ENCODE measurements around the gene CIAO3. TPM values are rescaled to one million over a fixed set of nuclear protein-coding genes. Genes with fewer than 3 reads are reported as not detected.
A peak's percentile ranks its signal among the peaks of the same experiment; 100 is the strongest.

The CIAO3 gene
- polyA plus RNA-seq, 3 donors = 8.6 to 41.1 (median 11.8) TPM

DNA sequence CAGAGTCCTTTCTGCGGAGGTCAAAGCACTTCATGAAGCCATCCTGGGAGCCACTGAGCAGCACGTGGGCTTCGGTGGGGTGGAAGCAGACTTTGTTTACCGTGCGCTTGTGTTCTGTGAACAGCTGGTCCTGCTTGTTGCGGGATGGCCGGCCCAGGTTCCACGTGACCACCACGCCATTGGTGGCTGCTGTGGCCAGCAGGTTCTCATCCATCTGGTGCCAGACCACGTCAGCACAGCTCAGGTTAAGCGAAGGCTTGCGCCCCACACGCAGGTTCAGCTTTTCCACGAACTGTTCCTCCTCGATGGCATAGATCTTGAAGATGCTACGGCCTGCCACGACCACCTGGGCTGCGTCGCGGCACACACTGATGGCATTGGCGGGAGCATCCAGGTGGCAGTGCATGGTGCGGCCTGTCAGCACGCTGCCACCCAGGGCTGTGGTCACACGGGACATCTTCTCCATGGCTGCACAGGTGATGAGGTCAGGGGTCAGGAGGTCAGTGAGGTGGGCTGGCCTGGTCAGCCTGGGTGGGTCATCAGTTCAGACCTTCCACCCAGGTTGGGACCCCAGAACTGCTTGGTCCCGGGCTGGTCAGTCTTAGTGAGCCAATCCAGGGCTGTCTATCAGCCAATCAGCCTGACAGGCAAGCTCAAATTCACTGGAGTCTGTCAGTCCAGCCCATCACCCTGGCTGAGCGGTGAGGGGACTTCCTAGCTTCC is 51.5 kb downstream of the CIAO3 start:
- Histone ChIP-seq H3K4me3 (replicated peaks in 1 of 3; ENCODE audit: low read depth in 2 of 3, low read length in 3 of 3) (peak overlapping the region; percentile 77 to 92 (median 87)), H3K9ac (ENCODE audit: insufficient read depth, low read length, poor library complexity, severe bottlenecking) (peak overlapping the region; percentile 75), H3K27ac (ENCODE audit: low read depth in 1 of 2, low read length in 2 of 2) (peak overlapping the region; percentile 70 to 80), H3K79me2 (ENCODE audit: insufficient read depth, low read length) (no peaks in the 10 kb centered on the region), H4K20me1 (ENCODE audit: insufficient read depth, low read length) (peaks cover 4% of the 10 kb centered on the region), H3K36me3 (replicated peaks in 1 of 2; ENCODE audit: control insufficient read depth in 1 of 2, insufficient read depth in 2 of 2, low read length in 2 of 2) (peaks cover 0 to 11% of the 10 kb centered on the region in 2 donors), H2AFZ (ENCODE audit: insufficient read depth, low read depth, low read length, poor library complexity, severe bottlenecking) (peak overlapping the region; percentile 86), H3K4me1 (ENCODE audit: control insufficient read depth in 1 of 2, insufficient read depth in 2 of 2, low read length in 2 of 2) (peaks cover 26 to 43% of the 10 kb centered on the region in 2 donors), H3K4me2 (replicated peaks; ENCODE audit: extremely low read depth, low read length, poor library complexity, severe bottlenecking) (peak overlapping the region; percentile 95), H3K27me3 (ENCODE audit: control insufficient read depth in 2 of 2, insufficient read depth in 2 of 2, low read length in 2 of 2) (peaks cover 15 to 29% of the 10 kb centered on the region in 2 donors), H3K9me3 (replicated peaks in 1 of 2; ENCODE audit: control insufficient read depth in 1 of 2, insufficient read depth in 1 of 2, low read length in 2 of 2) (peaks cover 0 to 4% of the 10 kb centered on the region in 2 donors)
- Mint-ChIP-seq H3K4me1 (peaks cover 16% of the 10 kb centered on the region), H3K36me3 (peaks cover 17 to 22% of the 10 kb centered on the region in 2 donors), H3K27ac (peak overlapping the region in 6 of 7 donors; percentile 74 to 93 (median 85)), H3K9me3 (peaks cover under 1 to 10% (median 6%) of the 10 kb centered on the region in 7 donors), H3K27me3 (ENCODE audit: low read depth in 3 of 3) (peaks cover 31 to 36% (median 32%) of the 10 kb centered on the region in 3 donors), H3K4me3 (peak overlapping the region; percentile 87 to 94)
- no peak for TF ChIP-seq CTCF (IDR thresholded peaks at IDR 0.05)
- peak in 1 of 3 donors; percentile 32 for DNase-seq
- intact Hi-C loops (cut with micrococcal nuclease) = no loop called here
- WGBS (ENCODE audit: insufficient coverage) = 89% methylated on average over 24 of the region's 26 CpGs

- intact Hi-C loops (cut with micrococcal nuclease) = no loop called here
- Mint-ChIP-seq H3K36me3 (peaks cover 20 to 28% of the 10 kb centered on the region in 2 donors), H3K4me1 (peaks cover 25% of the 10 kb centered on the region), H3K27ac (no peak overlapping the region), H3K27me3 (ENCODE audit: low read depth in 3 of 3) (peaks cover 15 to 18% (median 16%) of the 10 kb centered on the region in 3 donors), H3K9me3 (peaks cover 0 to 10% (median 2%) of the 10 kb centered on the region in 7 donors), H3K4me3 (no peak overlapping the region)
- WGBS (ENCODE audit: insufficient coverage) = 92% methylated on average over 19 of the region's 19 CpGs
- Histone ChIP-seq H3K4me1 (ENCODE audit: control insufficient read depth in 1 of 2, insufficient read depth in 2 of 2, low read length in 2 of 2) (peaks cover 37 to 53% of the 10 kb centered on the region in 2 donors), H3K27ac (ENCODE audit: low read depth in 1 of 2, low read length in 2 of 2) (no peak overlapping the region), H3K4me3 (replicated peaks in 1 of 3; ENCODE audit: low read depth in 2 of 3, low read length in 3 of 3) (no peak overlapping the region), H3K36me3 (replicated peaks in 1 of 2; ENCODE audit: control insufficient read depth in 1 of 2, insufficient read depth in 2 of 2, low read length in 2 of 2) (peaks cover 8 to 12% of the 10 kb centered on the region in 2 donors), H3K9me3 (replicated peaks in 1 of 2; ENCODE audit: control insufficient read depth in 1 of 2, insufficient read depth in 1 of 2, low read length in 2 of 2) (peaks cover 0 to under 1% of the 10 kb centered on the region in 2 donors), H3K79me2 (ENCODE audit: insufficient read depth, low read length) (peaks cover 11% of the 10 kb centered on the region), H3K9ac (ENCODE audit: insufficient read depth, low read length, poor library complexity, severe bottlenecking) (no peak overlapping the region), H3K27me3 (ENCODE audit: control insufficient read depth in 2 of 2, insufficient read depth in 2 of 2, low read length in 2 of 2) (peaks cover 3 to 16% of the 10 kb centered on the region in 2 donors), H2AFZ (ENCODE audit: insufficient read depth, low read depth, low read length, poor library complexity, severe bottlenecking) (no peak overlapping the region), H4K20me1 (ENCODE audit: insufficient read depth, low read length) (peaks cover 17% of the 10 kb centered on the region), H3K4me2 (replicated peaks; ENCODE audit: extremely low read depth, low read length, poor library complexity, severe bottlenecking) (no peak overlapping the region)
- DNase-seq = no peak
- no peak for TF ChIP-seq CTCF (IDR thresholded peaks at IDR 0.05)
Observed at GRCh38 chr16:687499-687898, 53.3 kb downstream of the CIAO3 start.

Measured in CD14-positive monocyte (primary cell).